ENCODE measurements around the gene ABHD14A.
A peak's percentile ranks its signal among the peaks of the same experiment; 100 is the strongest.

The ABHD14A gene

DNA sequence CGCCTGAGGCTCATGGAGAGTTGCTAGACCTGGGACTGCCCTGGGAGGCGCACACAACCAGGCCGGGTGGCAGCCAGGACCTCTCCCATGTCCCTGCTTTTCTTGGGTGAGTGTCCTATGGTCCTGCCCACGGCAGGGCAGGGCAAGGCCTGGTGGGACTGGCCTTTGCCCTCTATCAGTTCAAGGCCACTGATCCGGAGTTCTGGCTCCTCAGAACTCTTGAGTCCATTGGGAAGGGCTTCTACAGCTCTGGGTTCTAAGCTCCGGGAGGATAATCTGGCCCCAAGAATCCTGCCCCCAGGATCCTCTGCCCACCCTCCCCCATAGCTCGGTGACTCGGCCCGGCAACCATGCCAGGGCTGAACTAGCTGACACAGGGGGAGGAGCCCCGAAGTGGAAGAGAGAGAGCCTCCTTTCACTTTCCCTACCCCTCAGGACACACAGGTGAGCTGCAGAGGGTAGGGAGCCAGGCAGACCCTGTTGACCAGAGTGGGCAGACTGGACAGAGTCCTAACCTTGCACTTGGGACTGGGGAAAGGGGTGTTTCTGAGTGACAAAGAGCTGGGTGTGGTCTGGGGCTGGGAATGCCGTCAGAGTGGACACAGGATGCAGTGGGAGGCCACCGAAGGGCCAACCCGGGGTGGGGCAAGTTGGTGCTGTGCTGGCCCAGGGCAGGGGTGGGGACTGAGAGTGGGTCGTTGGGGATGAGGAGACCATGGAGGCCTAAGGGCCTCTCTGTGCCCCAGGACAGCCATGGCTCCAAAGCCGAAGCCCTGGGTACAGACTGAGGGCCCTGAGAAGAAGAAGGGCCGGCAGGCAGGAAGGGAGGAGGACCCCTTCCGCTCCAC lies 32.0 kb upstream of the ABHD14A start:
- H3K4me3 ChIP-seq (ENCODE audit: low read depth, low read length): peak overlapping the region; percentile 63
- peaks cover 16% of the 10 kb centered on the region for H3K36me3 ChIP-seq (ENCODE audit: control insufficient read depth, insufficient read depth, low read length)
- H3K27me3 ChIP-seq (ENCODE audit: control insufficient read depth, insufficient read depth, low read length): no peaks in the 10 kb centered on the region
- no peaks in the 10 kb centered on the region for H3K9me3 ChIP-seq (ENCODE audit: control insufficient read depth, insufficient read depth, low read depth, low read length)
- no peak overlapping the region for H3K27ac ChIP-seq (ENCODE audit: low read depth, low read length)
- peak overlapping the region; percentile 74 for H3K9ac ChIP-seq (ENCODE audit: low read length)
- H3K4me1 ChIP-seq (ENCODE audit: control insufficient read depth, insufficient read depth, low read length): peaks cover 19% of the 10 kb centered on the region

DNA sequence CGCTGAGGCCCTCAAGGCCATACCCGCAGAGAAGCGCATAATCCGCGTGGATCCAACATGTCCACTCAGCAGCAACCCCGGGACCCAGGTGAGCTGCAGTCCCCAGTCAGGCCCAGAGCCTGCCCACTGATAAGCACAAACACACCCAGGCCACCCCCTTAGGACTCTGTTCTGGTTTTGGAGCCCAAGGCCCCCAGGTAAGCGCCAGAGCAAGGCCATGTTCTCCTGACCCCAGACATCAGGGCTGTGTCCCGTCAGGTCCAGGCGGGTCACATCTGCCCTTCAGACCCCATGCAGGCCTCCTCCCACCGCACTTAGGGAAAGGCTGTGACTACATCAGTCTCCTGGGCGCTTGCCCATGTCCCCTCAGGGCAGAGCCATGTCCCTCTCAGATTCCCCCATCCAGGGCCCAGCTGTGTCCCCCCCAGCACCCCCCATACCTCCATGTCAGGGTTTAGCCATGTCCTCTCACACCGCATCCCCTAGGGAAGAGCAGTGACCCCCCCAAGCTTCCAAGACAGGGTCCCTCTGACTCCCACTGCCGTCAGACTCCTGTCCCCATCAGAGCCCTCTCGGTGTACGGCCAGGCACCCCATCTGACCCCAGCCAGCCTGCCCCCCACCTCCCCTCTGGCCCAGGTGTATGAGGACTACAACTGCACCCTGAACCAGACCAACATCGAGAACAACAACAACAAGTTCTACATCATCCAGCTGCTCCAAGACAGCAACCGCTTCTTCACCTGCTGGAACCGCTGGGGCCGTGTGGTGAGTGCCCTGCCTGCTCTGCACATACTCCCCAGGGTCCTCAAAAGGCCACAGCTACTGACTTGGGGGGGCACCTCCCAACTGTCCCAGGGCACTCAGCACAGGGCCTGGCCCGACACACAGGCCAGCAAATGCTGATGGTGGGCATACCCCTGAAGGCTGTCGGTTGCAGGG lies 31.1 kb upstream of the ABHD14A start:
- Histone ChIP-seq H3K27me3 (ENCODE audit: control insufficient read depth, insufficient read depth, low read length) (peaks cover 5% of the 10 kb centered on the region; the same call in 1 of the 2 replicates), H3K4me1 (ENCODE audit: control insufficient read depth, insufficient read depth, low read length) (peaks cover 19% of the 10 kb centered on the region), H3K36me3 (ENCODE audit: control insufficient read depth, insufficient read depth, low read length) (peaks cover 7% of the 10 kb centered on the region), H3K4me3 (ENCODE audit: low read depth, low read length) (no peak overlapping the region), H3K27ac (ENCODE audit: low read depth, low read length) (no peak overlapping the region), H3K9ac (ENCODE audit: low read length) (no peak overlapping the region), H3K9me3 (ENCODE audit: control insufficient read depth, insufficient read depth, low read depth, low read length) (no peaks in the 10 kb centered on the region)

DNA sequence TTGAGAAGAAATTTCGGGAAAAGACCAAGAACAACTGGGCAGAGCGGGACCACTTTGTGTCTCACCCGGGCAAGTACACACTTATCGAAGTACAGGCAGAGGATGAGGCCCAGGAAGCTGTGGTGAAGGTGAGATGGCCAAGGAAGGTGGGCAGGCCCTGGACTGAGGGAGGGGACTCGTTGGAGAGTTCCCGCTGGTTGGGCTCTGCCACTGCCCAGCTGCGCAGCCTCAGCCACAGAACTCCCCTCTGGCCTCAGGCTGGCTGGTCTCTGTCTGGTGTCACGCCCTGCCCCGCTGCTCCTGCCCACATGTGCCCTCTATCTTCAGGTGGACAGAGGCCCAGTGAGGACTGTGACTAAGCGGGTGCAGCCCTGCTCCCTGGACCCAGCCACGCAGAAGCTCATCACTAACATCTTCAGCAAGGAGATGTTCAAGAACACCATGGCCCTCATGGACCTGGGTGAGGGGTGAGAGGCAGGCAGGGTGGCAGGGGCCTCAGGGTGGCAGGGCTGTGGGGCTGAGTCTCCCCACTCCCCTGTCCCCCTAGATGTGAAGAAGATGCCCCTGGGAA lies 30.3 kb upstream of the ABHD14A start:
- no peaks in the 10 kb centered on the region; the same call in 1 of the 2 replicates for H3K36me3 ChIP-seq (ENCODE audit: control insufficient read depth, insufficient read depth, low read length)
- no peak overlapping the region for H3K27ac ChIP-seq (ENCODE audit: low read depth, low read length)
- H3K9ac ChIP-seq (ENCODE audit: low read length): no peak overlapping the region

DNA sequence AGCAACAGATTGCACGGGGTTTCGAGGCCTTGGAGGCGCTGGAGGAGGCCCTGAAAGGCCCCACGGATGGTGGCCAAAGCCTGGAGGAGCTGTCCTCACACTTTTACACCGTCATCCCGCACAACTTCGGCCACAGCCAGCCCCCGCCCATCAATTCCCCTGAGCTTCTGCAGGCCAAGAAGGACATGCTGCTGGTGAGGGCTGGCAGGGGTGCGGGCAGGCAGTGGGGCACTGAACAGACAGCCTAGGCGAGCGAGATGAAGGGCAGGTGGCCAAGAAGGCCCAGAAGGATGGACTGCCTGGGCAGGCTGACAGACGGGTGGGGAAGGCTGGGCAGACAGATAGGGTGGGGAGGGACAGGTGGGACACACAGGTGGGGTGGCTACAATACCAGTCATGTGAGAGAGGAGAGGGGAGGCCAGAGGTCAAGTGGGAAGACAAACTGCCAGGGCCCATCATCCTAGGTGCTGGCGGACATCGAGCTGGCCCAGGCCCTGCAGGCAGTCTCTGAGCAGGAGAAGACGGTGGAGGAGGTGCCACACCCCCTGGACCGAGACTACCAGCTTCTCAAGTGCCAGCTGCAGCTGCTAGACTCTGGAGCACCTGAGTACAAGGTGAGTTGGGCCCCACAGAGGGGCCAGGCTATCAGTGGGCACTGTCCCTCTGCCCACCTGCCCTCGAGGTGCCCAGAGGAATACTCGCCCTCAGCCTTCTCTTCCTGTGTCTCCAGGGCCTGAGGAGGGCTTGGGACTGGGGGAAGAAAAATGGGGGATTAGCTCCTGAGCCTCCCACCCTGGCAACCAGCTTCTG lies 29.6 kb upstream of the ABHD14A start:
- Histone ChIP-seq H3K27ac (ENCODE audit: low read depth, low read length) (no peak overlapping the region), H3K4me3 (ENCODE audit: low read depth, low read length) (no peak overlapping the region), H3K9ac (ENCODE audit: low read length) (no peak overlapping the region), H3K36me3 (ENCODE audit: control insufficient read depth, insufficient read depth, low read length) (no peaks in the 10 kb centered on the region; the same call in 1 of the 2 replicates), H3K27me3 (ENCODE audit: control insufficient read depth, insufficient read depth, low read length) (peaks cover 11% of the 10 kb centered on the region), H3K4me1 (ENCODE audit: control insufficient read depth, insufficient read depth, low read length) (peaks cover 18% of the 10 kb centered on the region), H3K9me3 (ENCODE audit: control insufficient read depth, insufficient read depth, low read depth, low read length) (no peaks in the 10 kb centered on the region)

More for the DNA sequence above, 30.3 kb upstream of the ABHD14A start:
- Histone ChIP-seq H3K4me1 (ENCODE audit: control insufficient read depth, insufficient read depth, low read length) (peaks cover 19% of the 10 kb centered on the region), H3K9me3 (ENCODE audit: control insufficient read depth, insufficient read depth, low read depth, low read length) (no peaks in the 10 kb centered on the region), H3K27me3 (ENCODE audit: control insufficient read depth, insufficient read depth, low read length) (peaks cover 6% of the 10 kb centered on the region; the same call in 1 of the 2 replicates), H3K4me3 (ENCODE audit: low read depth, low read length) (no peak overlapping the region)

DNA sequence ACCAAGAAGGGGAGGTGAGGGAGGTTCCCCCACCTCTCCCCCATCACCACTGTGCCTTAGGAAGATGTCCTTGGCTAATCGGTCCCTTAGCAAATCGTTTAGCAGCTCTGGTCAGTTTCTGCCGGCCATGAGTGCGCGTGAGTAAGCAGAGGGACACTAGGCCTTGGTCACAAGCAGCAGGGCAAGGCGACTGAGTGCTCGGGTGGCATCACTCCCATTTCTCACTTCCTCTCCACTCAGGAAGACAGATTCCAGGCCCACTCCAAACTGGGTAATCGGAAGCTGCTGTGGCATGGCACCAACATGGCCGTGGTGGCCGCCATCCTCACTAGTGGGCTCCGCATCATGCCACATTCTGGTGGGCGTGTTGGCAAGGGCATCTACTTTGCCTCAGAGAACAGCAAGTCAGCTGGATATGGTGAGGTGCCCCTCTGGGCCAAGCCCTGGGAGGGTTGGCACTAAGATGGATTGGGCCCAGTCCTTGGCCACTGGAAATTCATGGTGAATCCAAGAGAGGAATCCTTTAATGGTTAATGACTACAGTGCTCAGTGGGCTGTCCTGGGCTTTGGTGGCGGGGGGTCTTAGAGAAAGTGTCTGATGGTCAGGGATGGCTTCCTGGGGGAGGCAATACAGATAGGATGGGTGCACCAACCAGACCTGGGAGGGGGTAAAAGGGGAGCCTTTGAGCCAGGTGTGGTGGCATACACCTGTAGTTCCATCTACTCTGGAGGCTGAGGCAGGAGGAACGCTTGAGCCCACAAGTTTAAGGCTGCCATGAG lies 28.7 kb upstream of the ABHD14A start:
- Histone ChIP-seq H3K4me3 (ENCODE audit: low read depth, low read length) (no peak overlapping the region), H3K36me3 (ENCODE audit: control insufficient read depth, insufficient read depth, low read length) (no peaks in the 10 kb centered on the region), H3K4me1 (ENCODE audit: control insufficient read depth, insufficient read depth, low read length) (peaks cover 11% of the 10 kb centered on the region), H3K9ac (ENCODE audit: low read length) (no peak overlapping the region), H3K27ac (ENCODE audit: low read depth, low read length) (no peak overlapping the region), H3K27me3 (ENCODE audit: control insufficient read depth, insufficient read depth, low read length) (peaks cover 20% of the 10 kb centered on the region), H3K9me3 (ENCODE audit: control insufficient read depth, insufficient read depth, low read depth, low read length) (no peaks in the 10 kb centered on the region)

DNA sequence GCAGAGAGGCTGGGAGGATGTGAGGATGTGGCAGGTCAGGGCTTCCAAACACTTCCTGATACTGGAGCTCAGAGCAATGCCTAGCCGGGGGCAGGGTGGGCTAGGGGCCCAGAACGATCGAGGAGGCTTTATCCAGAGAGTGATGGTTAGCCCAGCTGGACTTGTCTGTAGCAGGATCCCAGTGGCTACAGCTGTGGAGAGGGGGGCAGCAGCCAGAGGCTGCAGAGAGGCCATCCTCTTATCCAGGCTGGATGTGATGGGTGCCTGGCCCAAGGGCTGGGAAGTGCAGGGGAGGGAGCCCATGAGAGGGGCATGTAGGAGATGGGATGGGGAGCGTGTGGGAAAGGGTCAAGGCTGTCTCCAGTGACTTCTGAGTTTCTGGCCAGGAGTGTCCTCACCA lies 28.1 kb upstream of the ABHD14A start:
- no peak overlapping the region for H3K4me3 ChIP-seq (ENCODE audit: low read depth, low read length)

DNA sequence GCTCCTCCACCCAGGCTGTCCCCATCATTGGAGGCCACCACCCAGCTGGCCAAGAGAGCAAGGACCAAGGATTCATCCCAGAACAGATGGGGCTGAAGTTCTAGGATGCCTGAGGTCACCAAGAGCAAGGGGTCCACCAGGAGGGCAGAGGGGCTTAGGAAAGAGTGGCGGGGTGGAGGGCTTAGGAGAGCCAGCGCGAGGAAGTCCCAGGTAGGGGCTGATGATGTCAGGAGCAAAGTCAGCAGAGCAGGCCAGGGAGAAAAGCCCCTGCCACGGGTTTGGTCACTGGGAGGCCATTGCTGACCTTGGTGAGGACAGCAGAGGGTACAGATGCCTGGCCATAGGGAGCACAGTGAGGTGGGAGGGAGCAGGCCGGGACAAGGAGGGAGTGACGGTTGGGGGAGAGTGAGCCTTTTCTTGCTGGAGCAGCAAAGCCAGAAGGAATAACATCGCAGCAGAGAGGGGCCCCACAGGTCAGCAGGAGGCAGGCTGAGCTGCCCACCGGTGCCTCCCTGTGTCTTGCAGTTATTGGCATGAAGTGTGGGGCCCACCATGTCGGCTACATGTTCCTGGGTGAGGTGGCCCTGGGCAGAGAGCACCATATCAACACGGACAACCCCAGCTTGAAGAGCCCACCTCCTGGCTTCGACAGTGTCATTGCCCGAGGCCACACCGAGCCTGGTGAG lies 27.5 kb upstream of the ABHD14A start:
- Histone ChIP-seq H3K4me1 (ENCODE audit: control insufficient read depth, insufficient read depth, low read length) (peaks cover 9% of the 10 kb centered on the region), H3K27me3 (ENCODE audit: control insufficient read depth, insufficient read depth, low read length) (peaks cover 31% of the 10 kb centered on the region), H3K9me3 (ENCODE audit: control insufficient read depth, insufficient read depth, low read depth, low read length) (no peaks in the 10 kb centered on the region), H3K36me3 (ENCODE audit: control insufficient read depth, insufficient read depth, low read length) (no peaks in the 10 kb centered on the region), H3K4me3 (ENCODE audit: low read depth, low read length) (no peak overlapping the region), H3K9ac (ENCODE audit: low read length) (no peak overlapping the region), H3K27ac (ENCODE audit: low read depth, low read length) (no peak overlapping the region)

More for the DNA sequence above, 28.1 kb upstream of the ABHD14A start:
- Histone ChIP-seq H3K4me1 (ENCODE audit: control insufficient read depth, insufficient read depth, low read length) (peaks cover 11% of the 10 kb centered on the region), H3K27me3 (ENCODE audit: control insufficient read depth, insufficient read depth, low read length) (peaks cover 25% of the 10 kb centered on the region), H3K36me3 (ENCODE audit: control insufficient read depth, insufficient read depth, low read length) (no peaks in the 10 kb centered on the region), H3K27ac (ENCODE audit: low read depth, low read length) (no peak overlapping the region), H3K9ac (ENCODE audit: low read length) (no peak overlapping the region), H3K9me3 (ENCODE audit: control insufficient read depth, insufficient read depth, low read depth, low read length) (no peaks in the 10 kb centered on the region)

DNA sequence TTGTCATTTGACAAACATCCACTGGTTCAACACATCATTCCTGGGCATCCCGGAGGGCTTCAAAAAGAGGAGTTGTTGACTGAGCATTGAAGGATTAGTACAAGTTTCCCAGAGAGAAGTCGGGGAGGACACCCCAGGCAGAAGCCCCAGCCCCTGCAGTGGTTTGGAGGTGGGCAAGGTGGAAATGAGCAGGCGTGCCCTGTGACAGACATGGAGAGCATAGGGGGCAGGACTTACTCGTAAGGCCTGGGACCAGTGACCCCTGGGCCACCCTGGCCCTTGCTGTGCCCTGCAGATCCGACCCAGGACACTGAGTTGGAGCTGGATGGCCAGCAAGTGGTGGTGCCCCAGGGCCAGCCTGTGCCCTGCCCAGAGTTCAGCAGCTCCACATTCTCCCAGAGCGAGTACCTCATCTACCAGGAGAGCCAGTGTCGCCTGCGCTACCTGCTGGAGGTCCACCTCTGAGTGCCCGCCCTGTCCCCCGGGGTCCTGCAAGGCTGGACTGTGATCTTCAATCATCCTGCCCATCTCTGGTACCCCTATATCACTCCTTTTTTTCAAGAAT lies 26.8 kb upstream of the ABHD14A start:
- Histone ChIP-seq H3K36me3 (ENCODE audit: control insufficient read depth, insufficient read depth, low read length) (no peaks in the 10 kb centered on the region), H3K4me1 (ENCODE audit: control insufficient read depth, insufficient read depth, low read length) (peaks cover 1% of the 10 kb centered on the region; the same call in 1 of the 2 replicates), H3K27ac (ENCODE audit: low read depth, low read length) (no peak overlapping the region), H3K9me3 (ENCODE audit: control insufficient read depth, insufficient read depth, low read depth, low read length) (no peaks in the 10 kb centered on the region), H3K4me3 (ENCODE audit: low read depth, low read length) (no peak overlapping the region), H3K27me3 (ENCODE audit: control insufficient read depth, insufficient read depth, low read length) (peaks cover 34% of the 10 kb centered on the region), H3K9ac (ENCODE audit: low read length) (no peak overlapping the region)

DNA sequence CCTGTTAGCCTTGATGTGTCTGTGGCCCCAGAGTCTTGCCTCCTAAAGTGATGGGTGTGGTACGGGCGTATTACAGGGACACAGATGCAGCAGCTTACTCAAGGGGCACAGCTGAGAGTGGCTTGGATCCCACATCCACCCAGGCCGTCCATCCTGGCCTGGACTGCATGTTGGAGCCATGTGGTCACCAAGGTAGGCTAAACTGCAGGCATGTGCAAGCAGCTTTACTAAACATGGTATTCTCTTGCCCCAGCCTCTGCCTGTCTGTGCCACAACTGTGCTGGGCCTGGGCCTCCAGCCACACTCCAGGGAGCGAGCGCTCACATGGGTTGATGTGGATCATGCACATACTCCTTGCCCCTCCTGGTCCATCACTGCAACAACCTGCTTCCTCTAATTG lies 25.7 kb upstream of the ABHD14A start:
- Histone ChIP-seq H3K4me3 (ENCODE audit: low read depth, low read length) (no peak overlapping the region), H3K27me3 (ENCODE audit: control insufficient read depth, insufficient read depth, low read length) (peaks cover 44% of the 10 kb centered on the region), H3K9ac (ENCODE audit: low read length) (no peak overlapping the region), H3K27ac (ENCODE audit: low read depth, low read length) (no peak overlapping the region), H3K4me1 (ENCODE audit: control insufficient read depth, insufficient read depth, low read length) (no peaks in the 10 kb centered on the region), H3K36me3 (ENCODE audit: control insufficient read depth, insufficient read depth, low read length) (no peaks in the 10 kb centered on the region), H3K9me3 (ENCODE audit: control insufficient read depth, insufficient read depth, low read depth, low read length) (no peaks in the 10 kb centered on the region)

All from HUES6 (cell line).